Spleen (tissue), 11 donors: ENCODE data around the gene CACNG8. TPM values are rescaled to one million over a fixed set of nuclear protein-coding genes. Genes with fewer than 3 reads are reported as not detected.

Source experiments
- DNase-seq: peaks from one replicate; pipeline ENCODE4 v3.0.0-alpha.2; 2020
- H3K27ac ChIP-seq, 8 donors: fragments of 200-600 bp; sonication (generic) in 7 of 8; 1 replicate in 4 of 8; 2 replicates in 4 of 8; pipeline versions ENCODE4 v1.5.0 to v1.8.0; 2016 to 2021; ENCODE audit warnings: inconsistent platforms in 4 of 8, mild to moderate bottlenecking in 4 of 8, moderate library complexity in 1 of 8
- H3K27me3 ChIP-seq, 7 donors: fragments of 200-600 bp; sonication (generic) in 6 of 7; replicated peaks in 1 of 7; 1 replicate in 4 of 7; 2 replicates in 3 of 7; pipeline versions ENCODE4 v1.5.0 to v1.8.0; 2016 to 2021; ENCODE audit warnings: inconsistent platforms in 3 of 7, mild to moderate bottlenecking in 1 of 7
- H3K36me3 ChIP-seq, 6 donors: fragments of 200-600 bp; sonication (generic) in 5 of 6; 1 replicate in 4 of 6; 2 replicates in 2 of 6; pipeline versions ENCODE4 v1.5.0 to v1.8.0; 2016 to 2021; ENCODE audit warnings: inconsistent platforms in 2 of 6
- H3K4me1 ChIP-seq, 6 donors: fragments of 200-600 bp; sonication (generic) in 5 of 6; 1 replicate in 3 of 6; 2 replicates in 3 of 6; pipeline versions ENCODE4 v1.5.0 to v1.8.0; 2016 to 2021; ENCODE audit warnings: inconsistent platforms in 3 of 6
- H3K4me3 ChIP-seq, 8 donors: fragments of 200-600 bp; sonication (generic) in 7 of 8; 1 replicate in 4 of 8; 2 replicates in 4 of 8; pipeline versions ENCODE4 v1.5.0 to v1.8.0; 2016 to 2021; ENCODE audit warnings: inconsistent platforms in 4 of 8, mild to moderate bottlenecking in 4 of 8, moderate library complexity in 2 of 8
- H3K9me3 ChIP-seq, 8 donors: fragments of 200-600 bp; sonication (generic) in 7 of 8; 1 replicate in 4 of 8; 2 replicates in 4 of 8; pipeline versions ENCODE4 v1.5.0 to v1.8.0; 2016 to 2021; ENCODE audit warnings: inconsistent platforms in 4 of 8
- POLR2A ChIP-seq, 3 donors: fragments of 450-650 bp; IDR thresholded peaks; one replicate each; pipeline ENCODE4 v1.5.1; 2017; ENCODE audit warnings: antibody characterized with exemption in 3 of 3, mild to moderate bottlenecking in 1 of 3
- POLR2AphosphoS5 ChIP-seq, 3 donors: sonication (generic); formaldehyde crosslinking; IDR thresholded peaks; one replicate each; pipeline ENCODE4 v1.5.1; 2017; ENCODE audit warnings: antibody characterized with exemption in 3 of 3
- WGBS, 5 donors: extraction: QIAGEN DNeasy Blood & Tissue Kit in 3 of 5; methylation state at CpG; one replicate each; pipeline versions ENCODE4 v1.1.5 to v1.1.7; 2013 to 2018; 5-methylcytosine and 5-hydroxymethylcytosine counted together
- intact Hi-C: fragments of 100-400 bp; cut with DNase I; formaldehyde crosslinking; loops from one replicate; pipeline ENCODE4 v1.15.0; 2023; ENCODE audit warnings: low total_unique reads
- polyA plus RNA-seq, 3 donors: library from polyadenylated mRNA; stranded (reverse); fragments of 200-250 nt; gene quantifications; one replicate each; pipeline ENCODE4 v1.2.1, GENCODE V29; 2013
- total RNA-seq, 7 donors: library from RNA; depleted of rRNA in 3 of 7; stranded (reverse); fragments of >200 nt in 3 of 7; fragmentation: NEBNext Ultra II Directional in 4 of 7; extraction: Animal tissue kit (Norgen Biotek cat#: 25700) in 4 of 7; gene quantifications; one replicate each; pipeline versions ENCODE4 v1.1.0 to v1.2.1, GENCODE V29; 2016 to 2021
- TF ChIP-seq, protein P1 (sequence below), 11 experiments: fragments of 200-600 bp in 7 of 11; fragments of 450-650 bp in 4 of 11; sonication (generic) in 4 of 11; IDR thresholded peaks in 8 of 11; conservative IDR thresholded peaks in 3 of 11; 1 replicate in 7 of 11; 2 replicates in 4 of 11; pipeline versions ENCODE4 v1.4.0 to v1.8.0; 2016 to 2021; ENCODE audit warnings: antibody characterized with exemption in 11 of 11, inconsistent platforms in 4 of 11, mild to moderate bottlenecking in 1 of 11
- donor health status: healthy with polysubstance abuse.
- donor health status: DM: no; HTN: no; CAD: no; lungs with moderate emphysema.
- donor health status: DM: no; HTN: no; CAD: no.
- donor health status: Bipolar disorder and iron deficiency.
- donor health status: healthy.
- donor health status: DM: no; HTN: no; CAD: no.
- donor health status: DM: yes; HTN: yes; CAD: no.

Gene CACNG8
- total and polyA plus RNA-seq, 10 donors: 0.02 to 0.11 (median 0.05) TPM; not detected in 6

DNA sequence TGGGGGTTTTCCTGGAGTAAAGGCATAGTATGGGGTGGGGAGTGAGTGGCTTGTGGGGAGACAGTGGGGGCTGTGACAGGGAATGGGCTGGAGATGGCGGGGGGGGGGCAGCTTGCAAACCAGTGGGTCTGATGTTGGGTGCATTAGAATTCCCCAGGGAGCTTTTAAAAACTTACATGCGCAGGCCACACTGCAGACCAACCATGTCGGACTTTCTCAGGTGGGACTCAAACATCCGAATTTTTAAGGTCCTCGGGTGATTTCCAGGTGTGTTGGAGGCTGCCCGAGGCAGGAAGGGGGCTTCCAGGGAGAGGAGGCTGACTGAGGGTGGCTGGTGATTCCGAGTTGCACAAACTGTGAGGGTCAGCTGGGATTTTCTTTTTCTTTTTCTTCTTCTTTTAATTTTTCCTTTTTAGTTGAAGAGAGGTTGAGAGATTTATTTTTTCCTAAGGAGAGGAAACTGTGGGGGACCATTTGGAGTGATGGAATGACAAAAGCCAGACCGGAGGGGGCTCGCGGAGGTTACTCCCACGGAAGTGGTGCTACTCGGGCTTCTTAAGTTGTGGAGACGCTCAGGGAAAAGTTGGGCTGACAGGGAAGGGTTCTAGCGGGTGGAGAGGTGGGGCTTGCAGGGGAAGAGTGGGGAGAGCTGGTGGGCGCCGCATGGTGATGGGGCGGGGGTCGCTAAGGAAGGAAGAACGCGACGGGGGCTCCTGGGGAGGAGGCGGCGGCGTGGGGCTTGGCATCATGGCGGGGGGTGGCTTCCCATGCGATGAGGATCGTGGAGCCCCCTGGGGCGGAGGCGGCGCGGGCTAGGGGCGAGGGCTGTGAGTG, 997 bp upstream of the CACNG8 start:
- Histone ChIP-seq H3K4me1 (peaks cover 0 to 5% (median 0%) of the 10 kb centered on the region in 6 donors), H3K27ac (no peak overlapping the region), H3K4me3 (no peak overlapping the region), H3K27me3 (peaks cover 4 to 100% (median 57%) of the 10 kb centered on the region in 7 donors), H3K9me3 (no peaks in the 10 kb centered on the region), H3K36me3 (no peaks in the 10 kb centered on the region)
- WGBS, 5 donors: 4 to 9% (median 6%) methylated on average over 31 to 32 of the region's 32 CpGs
- no peak for DNase-seq
- no peak for TF ChIP-seq POLR2AphosphoS5 (IDR thresholded peaks at IDR 0.05)
- TF ChIP-seq, protein P1, sequence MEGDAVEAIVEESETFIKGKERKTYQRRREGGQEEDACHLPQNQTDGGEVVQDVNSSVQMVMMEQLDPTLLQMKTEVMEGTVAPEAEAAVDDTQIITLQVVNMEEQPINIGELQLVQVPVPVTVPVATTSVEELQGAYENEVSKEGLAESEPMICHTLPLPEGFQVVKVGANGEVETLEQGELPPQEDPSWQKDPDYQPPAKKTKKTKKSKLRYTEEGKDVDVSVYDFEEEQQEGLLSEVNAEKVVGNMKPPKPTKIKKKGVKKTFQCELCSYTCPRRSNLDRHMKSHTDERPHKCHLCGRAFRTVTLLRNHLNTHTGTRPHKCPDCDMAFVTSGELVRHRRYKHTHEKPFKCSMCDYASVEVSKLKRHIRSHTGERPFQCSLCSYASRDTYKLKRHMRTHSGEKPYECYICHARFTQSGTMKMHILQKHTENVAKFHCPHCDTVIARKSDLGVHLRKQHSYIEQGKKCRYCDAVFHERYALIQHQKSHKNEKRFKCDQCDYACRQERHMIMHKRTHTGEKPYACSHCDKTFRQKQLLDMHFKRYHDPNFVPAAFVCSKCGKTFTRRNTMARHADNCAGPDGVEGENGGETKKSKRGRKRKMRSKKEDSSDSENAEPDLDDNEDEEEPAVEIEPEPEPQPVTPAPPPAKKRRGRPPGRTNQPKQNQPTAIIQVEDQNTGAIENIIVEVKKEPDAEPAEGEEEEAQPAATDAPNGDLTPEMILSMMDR (IDR thresholded peaks at IDR 0.05 in 8 of 11, conservative IDR thresholded peaks at IDR 0.05 in 3 of 11): no peak
- no peak for TF ChIP-seq POLR2A (IDR thresholded peaks at IDR 0.05)
- intact Hi-C loops: no loop called here

DNA sequence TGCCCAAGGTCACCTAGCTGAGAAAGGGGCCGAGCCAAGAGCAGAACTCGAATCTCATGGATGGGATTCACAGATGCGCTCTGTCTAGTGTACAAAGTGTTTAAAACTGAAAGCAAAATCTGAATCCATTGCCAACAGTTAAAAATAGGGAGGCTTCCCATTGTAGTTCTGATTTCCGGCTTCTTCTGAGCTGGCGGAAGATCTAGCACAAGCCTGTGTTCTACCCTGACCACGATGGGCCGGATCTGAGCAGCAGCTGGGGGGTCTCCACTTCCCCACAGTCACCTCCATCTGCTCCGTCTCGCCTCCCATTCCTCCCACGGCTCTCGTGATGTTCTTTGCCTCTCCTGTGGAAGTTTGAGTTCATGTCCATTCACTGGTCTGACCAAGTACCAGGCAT, 2.4 kb downstream of the CACNG8 start:
- intact Hi-C loops: no loop called here
- TF ChIP-seq POLR2AphosphoS5 (IDR thresholded peaks at IDR 0.05) (no peak), POLR2A (IDR thresholded peaks at IDR 0.05) (no peak)
- TF ChIP-seq, protein P1 (IDR thresholded peaks at IDR 0.05 in 8 of 11, conservative IDR thresholded peaks at IDR 0.05 in 3 of 11): no peak
- 51 to 68% (median 54%) methylated on average over 11 of the region's 11 CpGs for WGBS, 5 donors
- H3K27me3 ChIP-seq: peaks cover 2 to 92% (median 35%) of the 10 kb centered on the region in 7 donors
- peak overlapping the region in 1 of 8 donors; percentile 30 for H3K4me3 ChIP-seq
- H3K27ac ChIP-seq: no peak overlapping the region
- peaks cover 0 to 5% (median 0%) of the 10 kb centered on the region in 6 donors for H3K4me1 ChIP-seq
- no peaks in the 10 kb centered on the region for H3K36me3 ChIP-seq
- DNase-seq: no peak
- no peaks in the 10 kb centered on the region for H3K9me3 ChIP-seq

DNA sequence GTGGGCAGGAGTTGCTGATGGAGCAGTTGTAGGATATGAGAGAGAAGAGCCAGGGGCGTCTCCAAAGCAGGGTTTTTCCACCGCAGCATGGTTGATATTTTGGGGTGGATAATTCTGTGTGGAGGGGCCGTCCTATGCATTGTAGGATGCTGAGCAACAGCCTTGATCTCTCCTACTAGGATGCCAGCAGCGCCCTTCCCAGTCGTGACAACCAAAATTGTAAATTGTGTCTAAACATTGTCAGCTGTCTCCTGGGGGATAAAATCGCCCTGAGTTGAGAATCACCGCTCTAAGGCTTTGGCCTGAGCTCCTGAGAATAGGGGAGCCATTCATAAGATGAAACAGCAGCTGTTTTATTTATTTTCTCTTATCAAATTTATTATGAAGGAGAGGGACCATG, 4.2 kb downstream of the CACNG8 start:
- WGBS, 5 donors: 68 to 81% (median 78%) methylated on average over 7 of the region's 7 CpGs
- Histone ChIP-seq H3K4me3 (no peak overlapping the region), H3K4me1 (peaks cover 0 to 9% (median 0%) of the 10 kb centered on the region in 6 donors), H3K27me3 (peaks cover 0 to 86% (median 18%) of the 10 kb centered on the region in 7 donors), H3K9me3 (no peaks in the 10 kb centered on the region), H3K36me3 (no peaks in the 10 kb centered on the region), H3K27ac (no peak overlapping the region)
- TF ChIP-seq, protein P1 (IDR thresholded peaks at IDR 0.05 in 8 of 11, conservative IDR thresholded peaks at IDR 0.05 in 3 of 11): no peak
- TF ChIP-seq POLR2A (IDR thresholded peaks at IDR 0.05): no peak
- no peak for TF ChIP-seq POLR2AphosphoS5 (IDR thresholded peaks at IDR 0.05)
- intact Hi-C loops: no loop called here
- no peak for DNase-seq

DNA sequence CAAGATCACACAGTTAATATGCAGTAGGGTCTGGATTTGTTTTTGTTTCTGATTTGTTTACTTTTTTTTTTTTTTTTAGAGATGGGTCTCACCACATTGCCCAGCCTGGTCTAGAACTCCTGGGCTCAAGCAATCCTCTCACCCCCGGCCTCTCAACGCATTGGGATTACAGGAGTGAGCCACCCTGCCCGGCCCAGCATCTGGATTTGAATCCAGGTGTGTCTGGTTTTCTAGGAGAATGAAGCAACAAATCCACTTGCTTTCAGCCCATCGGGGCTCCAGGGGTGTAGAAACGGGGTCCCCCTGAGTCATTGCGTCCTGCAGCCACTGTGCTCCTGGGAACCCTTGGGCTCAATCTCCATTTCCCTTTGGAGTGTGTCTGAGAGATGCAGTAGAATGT, 6.6 kb downstream of the CACNG8 start:
- Histone ChIP-seq H3K4me1 (peaks cover 0 to 5% (median 0%) of the 10 kb centered on the region in 6 donors), H3K4me3 (no peak overlapping the region), H3K27ac (no peak overlapping the region), H3K27me3 (peaks cover 0 to 86% (median 0%) of the 10 kb centered on the region in 7 donors), H3K36me3 (no peaks in the 10 kb centered on the region), H3K9me3 (no peaks in the 10 kb centered on the region)
- 76 to 92% (median 89%) methylated on average over 6 of the region's 6 CpGs for WGBS, 5 donors
- intact Hi-C loops: no loop called here
- no peak for DNase-seq
- TF ChIP-seq, protein P1 (IDR thresholded peaks at IDR 0.05 in 8 of 11, conservative IDR thresholded peaks at IDR 0.05 in 3 of 11): no peak
- no peak for TF ChIP-seq POLR2AphosphoS5 (IDR thresholded peaks at IDR 0.05)
- no peak for TF ChIP-seq POLR2A (IDR thresholded peaks at IDR 0.05)
